Osteoblast (primary cell): ENCODE measurements around the gene INHBA. TPM values are rescaled to one million over a fixed set of nuclear protein-coding genes. Genes with fewer than 3 reads are reported as not detected.

ENCODE experiments used
- DNase-seq: peaks from one replicate; pipeline ENCODE4 v3.0.0; 2011; ENCODE audit warnings: low spot score, mixed read lengths; ENCODE audit not compliant: insufficient read length; ENCODE audit errors: missing footprints
- H2AFZ ChIP-seq: 2 replicates; pipeline ENCODE4 v1.6.0; 2011; ENCODE audit warnings: mild to moderate bottlenecking, low read length
- H3K27ac ChIP-seq: 2 replicates; pipeline ENCODE4 v1.5.1; 2011; ENCODE audit warnings: mild to moderate bottlenecking, low read depth, low read length, moderate library complexity
- H3K27me3 ChIP-seq: 2 replicates; pipeline ENCODE4 v1.6.0; 2012; ENCODE audit warnings: mild to moderate bottlenecking, control low read depth, inconsistent platforms, low read length, moderate library complexity; ENCODE audit not compliant: insufficient read depth
- H3K36me3 ChIP-seq: 2 replicates; pipeline ENCODE4 v1.5.1; 2011; ENCODE audit warnings: mild to moderate bottlenecking, low read length, control low read depth, moderate library complexity; ENCODE audit not compliant: insufficient read depth
- H3K4me1 ChIP-seq: 2 replicates; pipeline ENCODE4 v1.5.1; 2011; ENCODE audit warnings: mild to moderate bottlenecking, low read length, control low read depth, moderate library complexity; ENCODE audit not compliant: insufficient read depth
- H3K4me2 ChIP-seq: 2 replicates; pipeline ENCODE4 v1.6.0; 2011; ENCODE audit warnings: mild to moderate bottlenecking, low read length; ENCODE audit not compliant: insufficient read depth
- H3K4me3 ChIP-seq: fragments of 200-600 bp; sonication (generic); 3 replicates; pipeline ENCODE4 v1.5.1; 2012; ENCODE audit warnings: mild to moderate bottlenecking, low read length, inconsistent platforms; ENCODE audit not compliant: insufficient read depth
- H3K79me2 ChIP-seq: 2 replicates; pipeline ENCODE4 v1.6.0; 2012; ENCODE audit warnings: mild to moderate bottlenecking, low read length, control low read depth, inconsistent platforms; ENCODE audit not compliant: insufficient read depth
- H3K9me3 ChIP-seq: 2 replicates; pipeline ENCODE4 v1.5.1; 2011; ENCODE audit warnings: low read depth, low read length, control low read depth
- H4K20me1 ChIP-seq: 2 replicates; pipeline ENCODE4 v1.6.0; 2012; ENCODE audit warnings: mild to moderate bottlenecking, low read length, control low read depth; ENCODE audit not compliant: insufficient read depth
- total RNA-seq: library from RNA; depleted of rRNA; stranded (reverse); fragments of >200 nt; gene quantifications from 2 replicates; pipeline ENCODE4 v1.2.3, GENCODE V29; 2012
- TF ChIP-seq, protein P1 (sequence below): IDR thresholded peaks from 2 replicates; pipeline ENCODE4 v1.5.1; 2011; ENCODE audit warnings: mild to moderate bottlenecking, low read depth, low read length, moderate library complexity; ENCODE audit errors: extremely low read depth

The INHBA gene
- total RNA-seq, 1 donor = 107 TPM

DNA sequence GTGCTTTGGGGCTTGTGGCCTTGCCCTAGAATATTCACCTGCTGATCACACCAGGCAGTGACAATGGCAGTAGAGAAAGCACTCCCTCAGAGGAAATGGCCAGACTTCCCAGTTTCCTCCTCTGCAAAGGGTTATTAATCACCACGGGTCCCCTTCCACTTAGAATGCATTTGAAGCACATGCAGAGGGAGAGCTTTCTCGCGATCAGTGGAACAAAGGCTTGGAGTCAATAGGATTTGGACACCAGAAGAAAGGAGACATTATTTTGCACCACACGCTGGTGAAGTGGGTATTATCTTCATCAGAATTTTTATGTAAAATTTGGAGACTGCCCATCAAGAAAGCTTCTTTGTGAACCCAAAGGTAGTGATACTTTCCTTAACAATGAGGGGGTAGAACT lies 35.4 kb upstream of the INHBA start:
- Histone ChIP-seq H3K9me3 (no peaks in the 10 kb centered on the region), H3K4me2 (no peak overlapping the region), H3K4me1 (no peaks in the 10 kb centered on the region), H3K27ac (no peak overlapping the region), H3K4me3 (no peak overlapping the region), H4K20me1 (no peaks in the 10 kb centered on the region), H3K79me2 (no peaks in the 10 kb centered on the region), H2AFZ (no peak overlapping the region), H3K36me3 (no peaks in the 10 kb centered on the region), H3K27me3 (no peaks in the 10 kb centered on the region)
- DNase-seq = no peak
- TF ChIP-seq, protein P1, sequence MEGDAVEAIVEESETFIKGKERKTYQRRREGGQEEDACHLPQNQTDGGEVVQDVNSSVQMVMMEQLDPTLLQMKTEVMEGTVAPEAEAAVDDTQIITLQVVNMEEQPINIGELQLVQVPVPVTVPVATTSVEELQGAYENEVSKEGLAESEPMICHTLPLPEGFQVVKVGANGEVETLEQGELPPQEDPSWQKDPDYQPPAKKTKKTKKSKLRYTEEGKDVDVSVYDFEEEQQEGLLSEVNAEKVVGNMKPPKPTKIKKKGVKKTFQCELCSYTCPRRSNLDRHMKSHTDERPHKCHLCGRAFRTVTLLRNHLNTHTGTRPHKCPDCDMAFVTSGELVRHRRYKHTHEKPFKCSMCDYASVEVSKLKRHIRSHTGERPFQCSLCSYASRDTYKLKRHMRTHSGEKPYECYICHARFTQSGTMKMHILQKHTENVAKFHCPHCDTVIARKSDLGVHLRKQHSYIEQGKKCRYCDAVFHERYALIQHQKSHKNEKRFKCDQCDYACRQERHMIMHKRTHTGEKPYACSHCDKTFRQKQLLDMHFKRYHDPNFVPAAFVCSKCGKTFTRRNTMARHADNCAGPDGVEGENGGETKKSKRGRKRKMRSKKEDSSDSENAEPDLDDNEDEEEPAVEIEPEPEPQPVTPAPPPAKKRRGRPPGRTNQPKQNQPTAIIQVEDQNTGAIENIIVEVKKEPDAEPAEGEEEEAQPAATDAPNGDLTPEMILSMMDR = no peak

DNA sequence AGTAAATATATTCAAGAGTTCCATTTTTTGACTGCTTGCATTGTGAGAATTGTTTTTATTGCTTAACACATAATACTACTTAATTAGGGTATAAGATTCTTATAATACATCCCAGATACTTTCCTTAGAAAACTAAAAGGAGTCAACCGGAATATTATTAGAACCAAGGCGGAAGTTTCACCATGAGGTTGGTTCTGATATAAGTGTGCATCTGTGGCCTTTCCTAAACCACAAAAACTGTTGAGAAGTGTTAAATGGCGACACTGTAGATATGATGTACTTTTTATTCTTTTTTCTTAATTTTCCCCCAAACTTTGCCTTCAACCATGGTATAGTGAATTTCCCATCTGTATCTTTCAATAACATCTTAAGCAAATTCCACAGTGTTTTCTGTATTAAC lies 32.3 kb upstream of the INHBA start:
- Histone ChIP-seq H3K79me2 (no peaks in the 10 kb centered on the region), H4K20me1 (no peaks in the 10 kb centered on the region), H3K4me2 (no peak overlapping the region), H2AFZ (no peak overlapping the region), H3K4me3 (no peak overlapping the region), H3K4me1 (peaks cover 18% of the 10 kb centered on the region), H3K27ac (no peak overlapping the region), H3K27me3 (no peaks in the 10 kb centered on the region), H3K36me3 (no peaks in the 10 kb centered on the region), H3K9me3 (no peaks in the 10 kb centered on the region)
- DNase-seq = no peak
- TF ChIP-seq, protein P1 = no peak

DNA sequence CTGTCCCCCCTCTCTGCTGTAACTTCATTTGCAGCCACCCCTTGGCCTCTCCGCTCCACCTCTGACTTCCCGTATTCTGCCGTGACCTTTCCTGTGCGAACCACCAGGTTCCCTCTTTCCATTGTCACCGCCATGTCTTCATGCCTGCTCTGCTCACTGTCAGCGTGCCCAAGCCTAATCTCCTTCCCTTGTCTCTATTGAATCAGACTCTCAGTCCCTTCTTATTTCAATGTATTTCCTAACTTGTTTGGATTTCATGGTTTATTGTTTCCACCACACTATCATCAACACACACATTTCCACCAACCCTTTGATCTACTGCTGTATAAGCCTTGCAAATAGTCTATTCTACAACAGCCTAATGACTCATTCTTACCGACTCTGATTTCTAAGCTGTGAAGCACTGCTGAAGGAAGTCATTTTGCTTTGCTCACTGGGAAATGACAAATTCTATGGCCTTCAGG lies 30.0 kb upstream of the INHBA start:
- Histone ChIP-seq H3K4me1 (peaks cover 19% of the 10 kb centered on the region), H3K79me2 (no peaks in the 10 kb centered on the region), H3K9me3 (no peaks in the 10 kb centered on the region), H3K27me3 (no peaks in the 10 kb centered on the region), H3K4me3 (no peak overlapping the region), H2AFZ (no peak overlapping the region), H3K36me3 (no peaks in the 10 kb centered on the region), H3K4me2 (no peak overlapping the region), H3K27ac (peak overlapping the region; percentile 3), H4K20me1 (no peaks in the 10 kb centered on the region)
- TF ChIP-seq, protein P1 = no peak
- no peak for DNase-seq

DNA sequence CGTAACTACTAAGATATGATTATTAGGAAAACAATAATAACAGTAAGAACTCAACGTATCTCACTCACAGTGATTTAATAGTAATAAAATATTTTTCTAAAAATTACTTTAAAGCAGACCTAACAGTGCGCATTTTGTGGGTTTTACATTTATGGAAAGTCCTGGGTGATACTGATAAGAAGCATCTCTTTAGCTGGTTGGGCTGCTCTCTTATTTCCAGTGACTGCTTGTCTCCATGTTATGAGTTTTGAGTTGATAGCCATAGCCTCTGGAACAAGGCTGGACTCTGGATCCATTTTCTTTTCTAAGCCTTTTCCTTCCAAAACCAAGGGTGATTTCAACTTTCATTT lies 29.5 kb upstream of the INHBA start:
- H3K4me1 ChIP-seq = peaks cover 19% of the 10 kb centered on the region
- no peak overlapping the region for H3K4me3 ChIP-seq
- no peaks in the 10 kb centered on the region for H4K20me1 ChIP-seq
- TF ChIP-seq, protein P1 = peak; percentile 17
- no peaks in the 10 kb centered on the region for H3K9me3 ChIP-seq
- H3K27me3 ChIP-seq = no peaks in the 10 kb centered on the region
- H3K79me2 ChIP-seq = no peaks in the 10 kb centered on the region
- no peak for DNase-seq
- H3K27ac ChIP-seq = peak overlapping the region; percentile 3
- no peak overlapping the region for H2AFZ ChIP-seq
- H3K36me3 ChIP-seq = no peaks in the 10 kb centered on the region
- no peak overlapping the region for H3K4me2 ChIP-seq
